GM18526 (cell line): ENCODE results near the gene LRRC32.

Experiments
- POLR2A ChIP-seq: IDR thresholded peaks from 3 replicates; pipeline ENCODE4 v1.6.1; 2011; ENCODE audit not compliant: insufficient read length; ENCODE audit errors: extremely low read depth

LRRC32 gene

GRCh38 chr11:76670485-76671236, at the start of gene LRRC32:
Gene LRRC32, minus strand, starts transcription at chr11:76670747. Its CDS starts 4,793 bp downstream, at chr11:76665954.
- TF ChIP-seq POLR2A = no peak

GRCh38 chr11:76719686-76720085, 49.1 kb upstream of the LRRC32 start:
- TF ChIP-seq POLR2A = no peak

GRCh38 chr11:76719281-76719680, 48.7 kb upstream of the LRRC32 start:
- TF ChIP-seq POLR2A = no peak

GRCh38 chr11:76717816-76718215, 47.3 kb upstream of the LRRC32 start:
- no peak for TF ChIP-seq POLR2A

GRCh38 chr11:76717369-76717768, 46.8 kb upstream of the LRRC32 start:
- TF ChIP-seq POLR2A = no peak

GRCh38 chr11:76716268-76716667, 45.7 kb upstream of the LRRC32 start:
- TF ChIP-seq POLR2A = no peak

- TF ChIP-seq POLR2A = no peak
These were observed 43.9 kb upstream of the LRRC32 start for GRCh38 chr11:76714493-76714892.

GRCh38 chr11:76713499-76713898, 43.0 kb upstream of the LRRC32 start:
- no peak for TF ChIP-seq POLR2A

GRCh38 chr11:76712125-76712524, 41.6 kb upstream of the LRRC32 start:
- no peak for TF ChIP-seq POLR2A

- TF ChIP-seq POLR2A = no peak
These were observed 39.2 kb upstream of the LRRC32 start for GRCh38 chr11:76709756-76710155.

- no peak for TF ChIP-seq POLR2A
These were observed 38.6 kb upstream of the LRRC32 start for GRCh38 chr11:76708972-76709660.

- no peak for TF ChIP-seq POLR2A
These were observed 36.8 kb upstream of the LRRC32 start for GRCh38 chr11:76707293-76707825.

GRCh38 chr11:76706667-76707066, 36.1 kb upstream of the LRRC32 start:
- no peak for TF ChIP-seq POLR2A

GRCh38 chr11:76705826-76706225, 35.3 kb upstream of the LRRC32 start:
- no peak for TF ChIP-seq POLR2A

GRCh38 chr11:76704171-76704948, 33.8 kb upstream of the LRRC32 start:
- TF ChIP-seq POLR2A = no peak
